Activated CD4-positive, alpha-beta T cell treated with anti-CD3 and anti-CD28 coated beads for 4 hours (primary cell): ENCODE data around the gene ACBD6.
"Not testable (repeated sequence)": the region's sequence is repeated elsewhere in the genome, so short reads cannot be mapped to it uniquely, and the experiment has no call there.

Experiments
- DNase-seq, 2 donors: peaks; one replicate each; pipeline ENCODE4 v3.0.0-alpha.2; 2020

Gene ACBD6

GRCh38 chr1:180486092-180486491 is 16.3 kb downstream of the ACBD6 start:
- DNase-seq, result no peak

DNA sequence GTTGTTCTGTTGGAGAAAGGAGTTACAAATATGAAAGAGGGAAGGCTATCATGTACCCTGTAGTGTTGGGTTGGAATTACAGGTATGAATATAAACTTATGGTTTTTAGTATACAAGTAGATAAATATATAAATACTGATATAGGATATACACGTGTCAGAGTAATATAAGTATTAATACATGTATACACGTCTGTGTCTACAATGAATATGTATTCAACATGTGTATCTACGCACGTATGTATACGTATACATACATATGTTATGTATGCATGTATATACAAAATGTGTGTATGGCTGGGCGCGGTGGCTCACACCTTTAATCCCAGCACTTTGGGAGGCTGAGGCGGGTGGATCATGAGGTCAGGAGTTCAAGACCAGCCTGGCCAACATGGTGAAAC is 17.9 kb downstream of the ACBD6 start:
- no peak for DNase-seq

DNA sequence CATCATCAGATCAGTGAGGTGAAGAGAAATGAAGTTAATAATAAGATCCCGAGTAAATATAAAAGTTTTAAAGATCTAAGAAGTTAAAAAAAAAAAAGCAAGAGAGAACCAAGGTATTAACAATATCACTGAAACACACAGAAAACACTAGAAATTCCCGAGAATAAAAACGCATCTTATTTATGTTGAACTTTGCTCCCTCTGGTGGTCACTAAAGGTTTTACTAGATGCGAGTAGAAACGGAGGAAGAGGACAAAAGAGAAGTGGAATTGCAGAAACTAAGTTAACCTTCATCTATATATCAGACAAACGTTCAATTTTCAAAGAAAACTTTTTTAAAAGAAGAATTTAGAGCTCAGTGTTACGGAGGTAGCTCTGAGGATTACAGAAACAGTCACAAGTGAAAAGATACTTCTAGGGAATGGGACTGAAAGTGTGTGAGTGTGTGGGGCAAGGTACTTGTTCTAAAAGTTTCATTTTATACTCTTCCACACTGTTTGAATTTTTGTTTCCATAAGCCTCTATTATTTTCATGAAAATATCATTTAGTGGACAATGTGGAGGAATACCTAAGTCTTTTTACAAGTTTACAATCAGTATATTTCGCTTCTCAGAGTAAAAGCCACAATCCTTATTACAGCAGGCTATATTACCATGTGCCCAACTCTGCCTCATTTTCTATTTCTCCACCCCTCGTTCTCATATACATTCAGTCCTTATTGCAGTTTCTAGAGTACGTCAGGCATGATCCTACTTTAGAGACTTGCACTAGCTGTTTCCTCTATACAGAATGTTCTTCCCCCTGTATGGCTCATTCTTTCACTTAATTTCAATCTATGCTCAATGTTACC is 19.7 kb downstream of the ACBD6 start:
- DNase-seq, result peak in 1 of 2 donors; percentile 20

DNA sequence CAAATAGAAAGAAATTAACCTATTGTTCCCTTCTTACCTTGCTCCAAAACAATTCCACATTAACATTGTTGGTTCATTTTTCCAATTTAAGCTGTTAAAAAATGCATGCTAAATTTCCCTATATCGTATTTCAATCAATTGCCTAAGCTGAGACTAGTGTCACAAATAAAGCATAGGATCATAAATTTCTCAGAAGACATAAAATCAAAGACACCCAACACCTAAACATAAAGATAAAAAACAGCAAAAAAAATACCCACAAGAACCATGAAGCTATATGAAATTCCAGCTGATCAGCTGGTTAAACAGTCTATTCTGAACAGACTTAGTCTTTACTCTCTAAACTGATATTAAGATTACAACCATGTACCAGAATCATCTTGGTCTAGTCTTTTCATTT is 32.3 kb downstream of the ACBD6 start:
- no peak for DNase-seq

GRCh38 chr1:180468311-180468710 is 34.1 kb downstream of the ACBD6 start:
- DNase-seq, result no peak

DNA sequence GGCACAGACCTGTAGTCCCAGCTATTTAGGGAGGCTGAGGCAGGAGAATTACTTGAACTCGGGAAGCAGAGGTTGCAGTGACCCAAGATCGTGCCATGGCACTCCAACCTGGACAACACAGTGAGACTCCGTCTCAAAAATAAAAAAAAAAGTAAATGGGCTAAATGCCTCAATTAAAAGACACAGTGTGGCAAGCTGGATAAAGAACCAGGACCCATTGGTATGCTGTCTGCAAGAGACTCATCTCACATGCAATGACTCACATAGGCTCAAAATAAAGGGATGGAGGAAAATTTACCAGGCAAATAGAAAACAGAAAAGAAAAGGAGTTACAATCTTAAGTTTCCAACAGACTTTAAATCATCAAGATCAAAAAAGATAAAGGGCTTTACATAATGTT is 40.3 kb downstream of the ACBD6 start:
- DNase-seq, result no peak

- DNase-seq, result not testable (repeated sequence)
Observed at GRCh38 chr1:180461682-180462081, 40.7 kb downstream of the ACBD6 start.

GRCh38 chr1:180458807-180459206 is 43.6 kb downstream of the ACBD6 start:
- DNase-seq, result no peak

- no peak for DNase-seq
Observed at GRCh38 chr1:180456191-180456590, 46.2 kb downstream of the ACBD6 start.

DNA sequence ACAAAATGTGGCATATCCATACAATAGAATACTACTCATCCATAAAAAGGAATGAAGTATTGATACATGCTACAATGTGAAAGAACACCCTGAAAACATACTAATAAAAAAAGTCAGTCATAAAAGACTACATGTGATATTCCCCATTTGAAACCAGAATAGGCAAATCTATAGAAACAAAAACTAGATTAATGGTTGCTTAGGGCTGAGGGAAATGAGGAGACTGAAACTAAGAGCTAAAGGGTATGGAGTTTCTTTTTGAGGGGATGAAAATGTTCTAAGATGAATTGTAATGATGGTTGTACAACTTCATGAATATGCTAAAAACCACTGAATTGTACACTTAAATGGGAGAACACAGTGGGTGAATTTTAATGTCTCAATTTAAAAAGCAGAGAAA is 50.9 kb downstream of the ACBD6 start:
- DNase-seq, result no peak

- DNase-seq, result no peak
Observed at GRCh38 chr1:180444522-180444921, 57.9 kb downstream of the ACBD6 start.

- DNase-seq, result no peak
Observed at GRCh38 chr1:180440335-180440734, 62.0 kb downstream of the ACBD6 start.

DNA sequence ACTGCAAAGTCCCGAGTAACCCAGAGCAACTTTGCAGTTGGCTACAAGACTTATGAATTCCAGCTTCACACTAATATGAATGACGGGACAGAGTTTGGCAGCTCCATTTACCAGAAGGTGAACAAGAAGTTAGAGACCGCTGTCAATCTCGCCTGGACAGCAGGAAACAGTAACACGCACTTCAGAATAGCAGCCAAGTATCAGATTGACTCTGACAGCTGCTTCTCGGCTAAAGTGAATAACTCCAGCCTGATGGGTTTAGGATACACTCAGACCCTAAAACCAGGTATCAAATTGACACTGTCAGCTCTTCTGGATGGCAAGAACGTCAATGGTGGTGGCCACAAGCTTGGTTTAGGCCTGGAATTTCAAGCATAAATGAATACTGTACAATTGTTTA is 66.8 kb downstream of the ACBD6 start:
- DNase-seq, result no peak

DNA sequence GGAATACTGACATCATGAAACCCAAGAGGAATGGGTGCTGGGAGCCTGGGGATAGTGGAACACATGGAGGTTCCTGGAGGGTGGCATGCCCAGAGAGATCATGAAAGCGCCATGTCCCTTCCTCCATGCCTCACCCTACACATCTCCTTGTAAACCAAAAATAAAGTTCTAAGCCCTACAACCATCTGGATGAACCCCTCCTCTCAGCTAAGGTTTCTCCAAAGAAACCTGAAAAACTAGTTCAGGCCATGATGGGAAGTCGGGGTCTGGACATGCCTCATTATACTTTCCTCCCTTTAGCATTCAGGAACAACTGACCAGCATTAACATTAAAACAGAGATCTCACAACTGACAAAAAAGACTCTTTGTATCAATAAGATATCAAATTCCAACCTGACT is 68.5 kb downstream of the ACBD6 start:
- DNase-seq, result no peak

DNA sequence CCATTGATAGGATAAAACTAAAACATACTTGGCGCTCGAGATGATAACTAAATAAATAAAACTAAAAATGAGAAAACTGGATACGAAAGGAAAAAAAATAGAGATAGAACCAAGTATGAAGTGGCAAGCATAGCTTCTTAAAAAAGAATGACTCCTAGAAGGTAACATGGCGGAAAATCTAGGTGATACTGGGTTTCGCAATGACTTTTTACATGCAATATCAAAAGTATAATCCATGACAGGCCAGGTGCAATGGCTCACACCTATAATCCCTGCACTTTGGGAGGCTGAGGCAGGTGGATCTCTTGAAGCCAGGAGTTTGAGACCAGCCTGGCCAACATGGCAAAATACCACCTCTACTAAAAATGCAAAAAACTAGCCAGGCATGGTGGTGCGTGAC is 70.7 kb downstream of the ACBD6 start:
- no peak for DNase-seq

DNA sequence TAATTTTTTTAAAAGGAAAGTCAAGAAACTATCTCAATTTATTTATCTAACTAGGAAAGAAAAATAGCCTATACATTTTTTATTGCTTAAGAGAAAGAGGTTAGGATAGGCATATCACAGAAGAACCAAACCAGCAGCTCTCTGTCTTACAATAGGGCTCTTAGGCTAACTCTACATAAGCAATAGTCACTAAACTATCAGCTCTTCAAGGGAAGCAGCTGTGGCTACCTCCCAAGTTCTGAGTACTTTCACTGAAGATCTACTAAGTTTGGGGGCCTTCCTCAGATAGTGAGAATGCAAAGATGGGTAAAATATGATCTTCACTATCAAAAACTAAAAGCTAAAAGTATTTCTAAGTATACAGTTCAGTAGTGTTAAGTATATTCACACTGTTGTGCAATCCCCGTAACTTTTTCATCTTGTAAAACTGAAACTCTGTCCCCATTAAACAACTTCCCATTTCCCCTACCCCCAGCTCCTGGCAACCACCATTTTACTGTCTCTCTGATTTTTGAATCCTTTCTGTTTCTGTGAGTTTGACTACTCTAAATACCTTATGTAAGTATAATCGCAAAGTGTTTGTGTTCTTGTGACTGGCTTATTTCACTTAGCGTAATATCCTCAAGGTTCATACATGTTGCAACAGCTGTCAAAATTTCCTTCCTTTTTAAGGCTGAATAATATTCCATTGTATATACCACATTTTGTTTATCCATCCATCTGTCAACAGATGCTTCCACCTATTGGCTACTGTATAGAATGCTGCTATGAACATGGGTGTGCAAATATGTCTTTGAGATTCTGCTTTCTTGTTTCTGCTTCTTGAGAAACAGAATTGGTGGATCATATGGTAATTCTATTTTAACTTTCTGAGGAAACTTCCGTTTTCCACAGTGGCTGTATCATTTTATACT is 73.3 kb downstream of the ACBD6 start:
- no peak for DNase-seq

GRCh38 chr1:180425952-180426351 is 76.4 kb downstream of the ACBD6 start:
- DNase-seq, result no peak

GRCh38 chr1:180424848-180425457 is 77.4 kb downstream of the ACBD6 start:
- no peak for DNase-seq

- DNase-seq, result no peak
Observed at GRCh38 chr1:180421614-180422013, 80.8 kb downstream of the ACBD6 start.

DNA sequence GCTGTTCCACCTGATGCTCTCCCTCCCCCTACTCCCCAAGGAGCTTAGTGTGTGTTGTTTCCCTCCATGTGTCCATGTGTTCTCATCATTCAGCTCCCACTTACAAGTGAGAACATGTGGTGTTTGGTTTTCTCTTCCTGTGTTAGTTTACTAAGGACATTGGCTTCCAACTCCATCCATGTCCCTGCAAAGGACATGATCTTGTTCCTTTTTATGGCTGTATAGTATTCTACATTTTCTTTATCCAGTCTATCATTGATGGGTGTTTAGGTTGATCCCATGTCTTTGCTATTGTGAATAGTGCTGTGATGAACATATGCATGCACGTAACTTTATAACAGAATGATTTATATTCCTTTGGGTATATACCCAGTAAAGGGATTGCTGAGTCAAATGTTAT is 81.2 kb downstream of the ACBD6 start:
- not testable (repeated sequence) for DNase-seq

GRCh38 chr1:180415985-180416633 is 86.3 kb downstream of the ACBD6 start:
- DNase-seq, result no peak

DNA sequence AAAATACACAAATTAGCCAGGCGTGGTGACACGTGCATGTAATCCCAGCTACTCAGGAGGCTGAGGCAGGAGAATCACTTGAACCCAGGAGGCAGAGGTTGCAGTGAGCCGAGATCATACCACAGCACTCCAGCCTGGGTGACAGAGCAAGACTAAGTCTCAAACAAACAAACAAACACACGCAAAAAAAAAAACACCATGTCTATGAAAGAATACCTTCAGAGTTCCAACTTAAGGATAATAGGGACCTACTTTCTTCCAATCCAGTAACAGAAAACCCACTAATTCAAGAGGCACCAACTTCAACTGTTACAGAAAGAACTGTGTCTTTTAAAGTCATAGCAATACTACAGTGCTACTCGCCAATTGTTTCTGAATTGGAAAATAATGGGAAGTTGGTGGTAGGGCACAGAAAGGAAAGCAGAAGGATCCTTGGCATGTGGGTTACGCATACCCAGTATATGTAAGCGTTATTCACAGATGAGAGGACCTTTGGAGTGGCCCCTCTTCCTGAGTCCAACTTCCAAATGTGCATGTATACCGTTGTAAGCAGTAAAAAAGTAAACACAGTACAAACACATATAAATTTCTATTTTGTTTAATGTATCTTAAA is 87.0 kb downstream of the ACBD6 start:
- no peak for DNase-seq

DNA sequence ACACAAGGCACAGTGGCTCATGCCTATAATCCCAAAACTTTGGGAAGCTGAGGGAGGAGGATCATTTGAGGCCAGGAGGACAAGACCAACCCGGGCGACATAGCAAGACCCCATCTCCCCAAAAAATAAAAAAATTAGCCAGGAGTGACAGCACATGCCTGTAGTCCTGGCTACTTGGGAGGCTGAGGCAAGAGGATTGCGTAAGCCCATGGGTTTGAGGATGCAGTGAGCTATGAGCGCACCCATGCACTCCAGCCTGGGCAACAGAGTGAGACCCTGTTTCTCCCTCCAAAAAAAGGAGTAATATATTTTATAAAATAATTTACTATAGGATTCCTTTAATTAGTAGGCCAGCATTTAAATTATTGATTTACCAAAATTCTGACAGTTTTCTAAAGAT is 89.8 kb downstream of the ACBD6 start:
- no peak for DNase-seq
